HCT116 (cell line): ENCODE results near the gene EBP. TPM values are rescaled to one million over a fixed set of nuclear protein-coding genes. Genes with fewer than 3 reads are reported as not detected.

ENCODE experiments used
- ATAC-seq: fragments of 200-7000 bp; cut with Tn5 transposase; 2 replicates; pipeline ENCODE4 v1.9.1; 2020; ENCODE audit warnings: mild to moderate bottlenecking, moderate library complexity
- BruUV-seq: library from RNA; stranded (reverse); fragments of 400-500 nt; replicated peaks from 2 replicates; lab custom pipeline; 2021; lab: Mats Ljungman, UMichigan
- CTCF ChIA-PET: fragments of 300-600 bp; sonication (Branson Sonifier 250); formaldehyde crosslinking; loops from one replicate; lab custom pipeline; 2021; ENCODE audit warnings: antibody characterized with exemption; lab: Charles Lee
- POLR2A ChIA-PET: fragments of 300-600, 350-600 bp; sonication (Branson Sonifier 250); formaldehyde crosslinking; loops from one replicate; lab custom pipeline; 2021; ENCODE audit warnings: antibody characterized with exemption; lab: Charles Lee
- RAD21 ChIA-PET, 2 experiments: fragments of 300-600 bp; sonication (Branson Sonifier 250); formaldehyde crosslinking; loops; one replicate each; lab custom pipeline; 2023; ENCODE audit warnings: low total read pairs in 2 of 2; ENCODE audit not compliant: uncharacterized antibody in 2 of 2, unreplicated experiment in 2 of 2, low non-redundant PET in 1 of 2; lab: Charles Lee
- DNase-seq: peaks from one replicate; pipeline ENCODE4 v3.0.0-alpha.2; 2010; ENCODE audit warnings: low read depth, low spot score
- H2AFZ ChIP-seq: fragments of 200-600 bp; shearing (Covaris generic), sonication (generic); 2 replicates; pipeline ENCODE4 v1.6.1; 2017; ENCODE audit warnings: low read depth, mixed run types, mixed read lengths, antibody characterized with exemption, low read length; ENCODE audit not compliant: poor library complexity, severe bottlenecking
- H3K27ac ChIP-seq: 2 replicates; pipeline ENCODE4 v1.5.1; 2012; ENCODE audit warnings: low read depth, low read length
- H3K27me3 ChIP-seq: fragments of 200-600 bp; sonication (generic); 2 replicates; pipeline ENCODE4 v1.6.1; 2016; ENCODE audit warnings: mixed run types, low read length, mixed read lengths; ENCODE audit not compliant: insufficient read depth
- H3K36me3 ChIP-seq, 2 experiments: fragments of 200-500 bp in 1 of 2; fragments of 200-600 bp in 1 of 2; sonication (Bioruptor generic) in 1 of 2; sonication (generic) in 1 of 2; 2 replicates each; pipeline versions ENCODE4 v1.5.1 to v1.6.1; 2014 to 2016; ENCODE audit warnings: low read length in 2 of 2, inconsistent platforms in 1 of 2, mixed read lengths in 1 of 2, mixed run types in 1 of 2; ENCODE audit not compliant: insufficient read depth in 2 of 2, control insufficient read depth in 1 of 2
- H3K4me1 ChIP-seq, 2 experiments: fragments of 200-600 bp in 1 of 2; sonication (generic) in 1 of 2; 2 replicates each; pipeline versions ENCODE4 v1.5.1 to v1.6.1; 2012 to 2017; ENCODE audit warnings: low read length in 2 of 2, inconsistent platforms in 1 of 2, mild to moderate bottlenecking in 1 of 2, mixed read lengths in 1 of 2, mixed run types in 1 of 2, moderate library complexity in 1 of 2; ENCODE audit not compliant: insufficient read depth in 2 of 2, control insufficient read depth in 1 of 2
- H3K4me2 ChIP-seq: fragments of 200-600 bp; sonication (generic); 2 replicates; pipeline ENCODE4 v1.6.1; 2017; ENCODE audit warnings: mixed run types, low read length, mixed read lengths
- H3K4me3 ChIP-seq, 2 experiments: fragments of 200-600 bp in 1 of 2; sonication (generic) in 1 of 2; replicated peaks in 1 of 2; 2 replicates each; pipeline ENCODE4 v1.5.1; 2011 to 2016; ENCODE audit warnings: low read length in 2 of 2, control low read depth in 1 of 2, low read depth in 1 of 2, mild to moderate bottlenecking in 1 of 2, mixed read lengths in 1 of 2, mixed run types in 1 of 2
- H3K79me2 ChIP-seq: fragments of 200-600 bp; sonication (generic); 2 replicates; pipeline ENCODE4 v1.6.1; 2017; ENCODE audit warnings: mild to moderate bottlenecking, mixed run types, low read length, moderate library complexity, mixed read lengths; ENCODE audit not compliant: insufficient read depth
- H3K9ac ChIP-seq: fragments of 200-600 bp; sonication (generic); 2 replicates; pipeline ENCODE4 v1.6.1; 2016; ENCODE audit warnings: low read length, mixed read lengths
- H3K9me2 ChIP-seq: fragments of 200-600 bp; sonication (generic), shearing (Covaris generic); 2 replicates; pipeline ENCODE4 v1.6.1; 2017; ENCODE audit warnings: mixed run types, mild to moderate bottlenecking, moderate library complexity; ENCODE audit not compliant: insufficient read depth
- H3K9me3 ChIP-seq, 2 experiments: fragments of 200-500 bp in 1 of 2; fragments of 200-600 bp in 1 of 2; sonication (Bioruptor generic) in 1 of 2; sonication (generic) in 1 of 2; 2 replicates each; pipeline ENCODE4 v1.6.1; 2014 to 2017; ENCODE audit warnings: low read length in 2 of 2, mixed read lengths in 2 of 2, inconsistent platforms in 1 of 2, low read depth in 1 of 2, mild to moderate bottlenecking in 1 of 2, mixed run types in 1 of 2, moderate library complexity in 1 of 2; ENCODE audit not compliant: control insufficient read depth in 1 of 2, insufficient read depth in 1 of 2
- H4K20me1 ChIP-seq: fragments of 200-600 bp; sonication (generic), shearing (Covaris generic); 2 replicates; pipeline ENCODE4 v1.6.1; 2017; ENCODE audit warnings: mixed run types, mild to moderate bottlenecking, moderate library complexity; ENCODE audit not compliant: insufficient read depth
- EGR1 ChIP-seq: IDR thresholded peaks from 2 replicates; pipeline ENCODE4 v1.6.1; 2012; ENCODE audit warnings: low read depth
- JUND ChIP-seq: IDR thresholded peaks from 2 replicates; pipeline ENCODE4 v1.6.1; 2012
- SIN3A ChIP-seq: IDR thresholded peaks from 2 replicates; pipeline ENCODE4 v1.6.1; 2012; ENCODE audit warnings: low read depth
- ZFX ChIP-seq: fragments of 450-650 bp; IDR thresholded peaks from 2 replicates; pipeline ENCODE4 v1.6.1; 2017
- intact Hi-C: fragments of 100-400 bp; cut with micrococcal nuclease; formaldehyde crosslinking; loops from 2 replicates; pipeline ENCODE4 v1.10.0; 2022
- total RNA-seq: library from RNA; stranded (reverse); gene quantifications from one replicate; pipeline ENCODE4 v1.2.1, GENCODE V29; 2021; ENCODE audit not compliant: unreplicated experiment
- TF ChIP-seq, protein P1 (sequence below): IDR thresholded peaks from 2 replicates; pipeline ENCODE4 v1.6.1; 2012
- TF ChIP-seq, protein P2 (sequence below), 3 experiments: fragments of 200-600 bp in 1 of 3; sonication (generic) in 1 of 3; IDR thresholded peaks in 2 of 3; conservative IDR thresholded peaks in 1 of 3; 2 replicates each; pipeline ENCODE4 v1.5.1; 2012 to 2017; ENCODE audit warnings: low read depth in 2 of 3, low read length in 2 of 3, antibody characterized with exemption in 1 of 3, borderline replicate concordance in 1 of 3, control low read depth in 1 of 3, mild to moderate bottlenecking in 1 of 3, mixed read lengths in 1 of 3, mixed run types in 1 of 3, moderate library complexity in 1 of 3; ENCODE audit not compliant: insufficient read depth in 1 of 3

EBP gene
- total RNA-seq, 1 experiment from 2014 or later: 93.8 TPM

DNA sequence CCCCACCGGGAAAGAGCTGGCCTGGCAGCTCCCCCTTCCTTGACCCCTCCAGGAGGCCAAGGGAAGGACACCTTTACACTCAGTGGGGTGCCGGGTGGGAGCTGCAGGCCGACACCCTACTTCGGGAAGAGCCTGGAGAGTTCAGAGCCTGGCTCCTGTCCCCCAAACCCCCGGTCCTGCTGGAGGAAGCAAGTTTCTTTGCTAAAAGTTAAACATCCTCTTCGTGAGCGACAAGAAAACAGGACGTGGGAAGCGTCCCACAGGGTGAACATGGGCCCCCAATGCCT, 48.0 kb upstream of the EBP start:
- no peak for TF ChIP-seq ZFX
- no peak for TF ChIP-seq EGR1
- no peak for TF ChIP-seq JUND
- no peak for TF ChIP-seq SIN3A
- TF ChIP-seq, protein P1, sequence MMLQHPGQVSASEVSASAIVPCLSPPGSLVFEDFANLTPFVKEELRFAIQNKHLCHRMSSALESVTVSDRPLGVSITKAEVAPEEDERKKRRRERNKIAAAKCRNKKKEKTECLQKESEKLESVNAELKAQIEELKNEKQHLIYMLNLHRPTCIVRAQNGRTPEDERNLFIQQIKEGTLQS: no peak
- TF ChIP-seq, protein P2, sequence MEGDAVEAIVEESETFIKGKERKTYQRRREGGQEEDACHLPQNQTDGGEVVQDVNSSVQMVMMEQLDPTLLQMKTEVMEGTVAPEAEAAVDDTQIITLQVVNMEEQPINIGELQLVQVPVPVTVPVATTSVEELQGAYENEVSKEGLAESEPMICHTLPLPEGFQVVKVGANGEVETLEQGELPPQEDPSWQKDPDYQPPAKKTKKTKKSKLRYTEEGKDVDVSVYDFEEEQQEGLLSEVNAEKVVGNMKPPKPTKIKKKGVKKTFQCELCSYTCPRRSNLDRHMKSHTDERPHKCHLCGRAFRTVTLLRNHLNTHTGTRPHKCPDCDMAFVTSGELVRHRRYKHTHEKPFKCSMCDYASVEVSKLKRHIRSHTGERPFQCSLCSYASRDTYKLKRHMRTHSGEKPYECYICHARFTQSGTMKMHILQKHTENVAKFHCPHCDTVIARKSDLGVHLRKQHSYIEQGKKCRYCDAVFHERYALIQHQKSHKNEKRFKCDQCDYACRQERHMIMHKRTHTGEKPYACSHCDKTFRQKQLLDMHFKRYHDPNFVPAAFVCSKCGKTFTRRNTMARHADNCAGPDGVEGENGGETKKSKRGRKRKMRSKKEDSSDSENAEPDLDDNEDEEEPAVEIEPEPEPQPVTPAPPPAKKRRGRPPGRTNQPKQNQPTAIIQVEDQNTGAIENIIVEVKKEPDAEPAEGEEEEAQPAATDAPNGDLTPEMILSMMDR (IDR thresholded peaks at IDR 0.05 in 2 of 3, conservative IDR thresholded peaks at IDR 0.05 in 1 of 3; ENCODE audit: borderline replicate concordance in 1 of 3, insufficient read depth in 1 of 3, low read depth in 2 of 3, low read length in 2 of 3): no peak
- TF ChIP-seq, all 23 proteins: peak for 0
- ChIA-PET RAD21 (no interaction called here), POLR2A (no interaction called here), CTCF (interaction anchor here (1.2 to 1.7 kb wide), 2 partner anchors 66 to 390 kb away, joined by 4 to 7 read pairs; partner anchors contain the start of gene TBC1D25)
- Histone ChIP-seq H3K79me2 (peaks cover 33% of the 10 kb centered on the region), H3K9ac (no peak overlapping the region), H3K36me3 (no peaks in the 10 kb centered on the region; a peak in 1 of 4 replicates), H3K4me1 (peaks cover 8 to 28% of the 10 kb centered on the region in 2 experiments; a peak in 3 of 4 replicates), H4K20me1 (no peaks in the 10 kb centered on the region), H3K9me2 (no peaks in the 10 kb centered on the region), H3K27me3 (no peaks in the 10 kb centered on the region), H3K4me2 (no peak overlapping the region), H3K27ac (no peak overlapping the region; the same call in 1 of the 2 replicates), H3K4me3 (no peak overlapping the region), H3K9me3 (no peaks in the 10 kb centered on the region), H2AFZ (no peak overlapping the region)
- no TSS peak for BruUV-seq
- ATAC-seq: no peak
- no peak for DNase-seq
- intact Hi-C loops: loop anchor here (10.0 kb wide), 1 partner anchor 101 kb away; the partner anchor contains the start of gene RBM3

DNA sequence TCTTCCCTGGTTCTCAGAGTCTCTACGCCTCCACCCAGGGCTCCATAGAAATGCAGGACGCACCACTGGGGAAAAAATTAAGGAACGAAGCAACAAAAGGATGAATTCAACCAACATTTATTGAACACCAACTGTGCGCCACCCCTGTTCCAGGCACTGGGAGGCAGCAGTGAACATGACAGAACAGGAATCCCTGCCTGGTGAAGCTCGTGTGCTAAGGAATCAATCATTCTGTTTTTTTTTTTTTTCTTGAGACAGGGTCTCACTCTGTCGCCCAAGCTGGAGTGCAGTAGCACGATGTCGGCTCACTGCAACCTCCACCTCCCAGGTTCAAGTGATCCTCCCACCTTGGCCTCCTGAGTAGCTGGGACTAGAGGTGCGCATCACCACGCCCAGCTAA, 47.5 kb upstream of the EBP start:
- H2AFZ ChIP-seq: no peak overlapping the region
- ATAC-seq: no peak
- no peaks in the 10 kb centered on the region for H4K20me1 ChIP-seq
- H3K79me2 ChIP-seq: peaks cover 35% of the 10 kb centered on the region
- intact Hi-C loops: loop anchor here (2.0 to 10.0 kb wide), 2 partner anchors 35 to 101 kb away; partner anchors contain the start of genes PORCN and RBM3
- BruUV-seq: no TSS peak
- CTCF ChIA-PET: interaction anchor here (1.2 to 1.7 kb wide), 3 partner anchors 20 to 391 kb away, joined by 4 to 7 read pairs (median 4); partner anchors contain the start of gene TBC1D25
- H3K27ac ChIP-seq: no peak overlapping the region; the same call in 1 of the 2 replicates
- H3K27me3 ChIP-seq: no peaks in the 10 kb centered on the region
- POLR2A ChIA-PET: no interaction called here
- no peaks in the 10 kb centered on the region; a peak in 1 of 4 replicates for H3K36me3 ChIP-seq
- TF ChIP-seq, protein P1: no peak
- TF ChIP-seq, protein P2 (IDR thresholded peaks at IDR 0.05 in 2 of 3, conservative IDR thresholded peaks at IDR 0.05 in 1 of 3; ENCODE audit: borderline replicate concordance in 1 of 3, insufficient read depth in 1 of 3, low read depth in 2 of 3, low read length in 2 of 3): peak in 2 of 3 experiments; percentile 34 to 41; a peak in 4 of 6 replicates
- no peaks in the 10 kb centered on the region for H3K9me3 ChIP-seq
- H3K9ac ChIP-seq: peak overlapping the region; percentile 97; the same call in 1 of the 2 replicates
- H3K9me2 ChIP-seq: no peaks in the 10 kb centered on the region
- H3K4me2 ChIP-seq: peak overlapping the region; percentile 86
- DNase-seq: no peak
- H3K4me1 ChIP-seq: peaks cover 8 to 28% of the 10 kb centered on the region in 2 experiments; a peak in 3 of 4 replicates
- RAD21 ChIA-PET: interaction anchor here (0.6 to 1.6 kb wide), 3 partner anchors 20 to 391 kb away, joined by 3 to 9 read pairs (median 5); no protein-coding TSS in a partner anchor
- no peak overlapping the region; a peak in 1 of 4 replicates for H3K4me3 ChIP-seq
